ENCODE results near the gene BRS3. TPM values are rescaled to one million over a fixed set of nuclear protein-coding genes. Genes with fewer than 3 reads are reported as not detected.

Gene BRS3
- total RNA-seq, 2 experiments from 2014 or later = not detected

GRCh38 chrX:136477026-136477425, 10.7 kb upstream of the BRS3 start:
- no peak overlapping the region for H3K27ac ChIP-seq (ENCODE audit: low read depth, low read length, poor library complexity, severe bottlenecking)
- TF ChIP-seq CTCF (conservative IDR thresholded peaks at IDR 0.05; ENCODE audit: low read length) (no peak), EZH2phosphoT487 (IDR thresholded peaks at IDR 0.05; ENCODE audit: borderline replicate concordance, low read depth, low read length) (no peak)
- no peak overlapping the region for H2AFZ ChIP-seq (ENCODE audit: low read length)
- no TSS peak for BruUV-seq (replicated peaks)
- CTCF ChIA-PET (ENCODE audit: unreplicated experiment) = no interaction called here
- no peaks in the 10 kb centered on the region for H3K36me3 ChIP-seq (ENCODE audit: insufficient read depth, low read length)
- no peaks in the 10 kb centered on the region for H3K9me3 ChIP-seq (ENCODE audit: low read length)
- H3K4me2 ChIP-seq (ENCODE audit: low read length) = no peak overlapping the region
- no peaks in the 10 kb centered on the region for H3K79me2 ChIP-seq (ENCODE audit: insufficient read depth, low read depth, low read length)
- H3K9me2 ChIP-seq (ENCODE audit: insufficient read depth, low read length) = no peaks in the 10 kb centered on the region
- no peaks in the 10 kb centered on the region for H3K4me1 ChIP-seq (ENCODE audit: insufficient read depth, low read length, poor library complexity, severe bottlenecking)
- intact Hi-C loops (cut with micrococcal nuclease; ENCODE audit: unreplicated experiment) = no loop called here
- H3K4me3 ChIP-seq (ENCODE audit: low read depth, low read length, poor library complexity, severe bottlenecking) = no peak overlapping the region
- DNase-seq (ENCODE audit: low spot score) = no peak
- no peaks in the 10 kb centered on the region for H4K20me1 ChIP-seq (ENCODE audit: insufficient read depth, low read length)
- POLR2A ChIA-PET = no interaction called here

GRCh38 chrX:136480383-136480782, 7.4 kb upstream of the BRS3 start:
- intact Hi-C loops (cut with micrococcal nuclease; ENCODE audit: unreplicated experiment) = no loop called here
- no peak overlapping the region for H3K4me2 ChIP-seq (ENCODE audit: low read length)
- TF ChIP-seq CTCF (conservative IDR thresholded peaks at IDR 0.05; ENCODE audit: low read length) (no peak), EZH2phosphoT487 (IDR thresholded peaks at IDR 0.05; ENCODE audit: borderline replicate concordance, low read depth, low read length) (no peak)
- DNase-seq (ENCODE audit: low spot score) = no peak
- no peaks in the 10 kb centered on the region for H3K9me3 ChIP-seq (ENCODE audit: low read length)
- POLR2A ChIA-PET = no interaction called here
- no peak overlapping the region for H3K27ac ChIP-seq (ENCODE audit: low read depth, low read length, poor library complexity, severe bottlenecking)
- H4K20me1 ChIP-seq (ENCODE audit: insufficient read depth, low read length) = no peaks in the 10 kb centered on the region
- BruUV-seq (replicated peaks) = no TSS peak
- CTCF ChIA-PET (ENCODE audit: unreplicated experiment) = no interaction called here
- H2AFZ ChIP-seq (ENCODE audit: low read length) = no peak overlapping the region
- no peaks in the 10 kb centered on the region for H3K36me3 ChIP-seq (ENCODE audit: insufficient read depth, low read length)
- no peaks in the 10 kb centered on the region for H3K9me2 ChIP-seq (ENCODE audit: insufficient read depth, low read length)
- no peaks in the 10 kb centered on the region for H3K79me2 ChIP-seq (ENCODE audit: insufficient read depth, low read depth, low read length)
- no peaks in the 10 kb centered on the region for H3K4me1 ChIP-seq (ENCODE audit: insufficient read depth, low read length, poor library complexity, severe bottlenecking)
- H3K4me3 ChIP-seq (ENCODE audit: low read depth, low read length, poor library complexity, severe bottlenecking) = no peak overlapping the region

DNA sequence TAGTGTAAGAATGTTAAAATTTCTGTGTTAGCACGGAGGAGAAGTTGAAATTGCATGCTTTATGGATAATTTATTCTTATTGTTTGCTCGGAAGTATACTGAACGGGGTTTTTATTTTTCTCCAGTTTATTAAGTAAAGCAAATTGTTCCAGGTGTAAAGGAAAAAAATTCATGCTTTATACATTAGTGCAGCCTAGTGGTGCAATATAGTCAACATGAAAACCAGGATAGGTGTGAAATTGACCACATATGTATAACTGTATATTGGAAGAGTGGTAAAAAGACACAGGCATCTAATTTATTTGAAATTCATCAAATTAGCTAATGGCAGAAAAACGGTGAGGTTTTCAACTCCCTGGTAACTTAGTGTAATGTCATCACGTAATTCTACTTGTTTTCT, 959 bp downstream of the BRS3 start:
- Histone ChIP-seq H2AFZ (ENCODE audit: low read length) (no peak overlapping the region), H3K27ac (ENCODE audit: low read depth, low read length, poor library complexity, severe bottlenecking) (no peak overlapping the region), H4K20me1 (ENCODE audit: insufficient read depth, low read length) (no peaks in the 10 kb centered on the region), H3K36me3 (ENCODE audit: insufficient read depth, low read length) (no peaks in the 10 kb centered on the region), H3K4me1 (ENCODE audit: insufficient read depth, low read length, poor library complexity, severe bottlenecking) (no peaks in the 10 kb centered on the region), H3K9me3 (ENCODE audit: low read length) (no peaks in the 10 kb centered on the region), H3K4me2 (ENCODE audit: low read length) (no peak overlapping the region), H3K9me2 (ENCODE audit: insufficient read depth, low read length) (no peaks in the 10 kb centered on the region), H3K4me3 (ENCODE audit: low read depth, low read length, poor library complexity, severe bottlenecking) (no peak overlapping the region), H3K79me2 (ENCODE audit: insufficient read depth, low read depth, low read length) (no peaks in the 10 kb centered on the region)
- BruUV-seq (replicated peaks) = no TSS peak
- POLR2A ChIA-PET = no interaction called here
- no peak for DNase-seq (ENCODE audit: low spot score)
- TF ChIP-seq CTCF (conservative IDR thresholded peaks at IDR 0.05; ENCODE audit: low read length) = no peak
- TF ChIP-seq EZH2phosphoT487 (IDR thresholded peaks at IDR 0.05; ENCODE audit: borderline replicate concordance, low read depth, low read length) = no peak
- intact Hi-C loops (cut with micrococcal nuclease; ENCODE audit: unreplicated experiment) = no loop called here
- CTCF ChIA-PET (ENCODE audit: unreplicated experiment) = no interaction called here
